ENCODE measurements around the gene SV2B.

Gene SV2B

GRCh38 chr15:91214675-91215590 is 114.9 kb downstream of the SV2B start:
- H3K27ac ChIP-seq (ENCODE audit: low read depth, low read length), result no peak overlapping the region
- no peak overlapping the region for H3K14ac ChIP-seq (ENCODE audit: low read length)
- no peak overlapping the region for H2BK5ac ChIP-seq (ENCODE audit: low read depth, low read length, poor library complexity)
- H3K36me3 ChIP-seq (ENCODE audit: control insufficient read depth in 1 of 2, insufficient read depth in 2 of 2, low read length in 2 of 2), result no peaks in the 10 kb centered on the region
- no peak overlapping the region for H3K4me3 ChIP-seq (ENCODE audit: low read depth, low read length)
- H2AK5ac ChIP-seq (ENCODE audit: low read length), result no peak overlapping the region
- no peak overlapping the region for H4K12ac ChIP-seq (ENCODE audit: low read depth, low read length)
- H4K91ac ChIP-seq (ENCODE audit: low read depth, low read length), result no peak overlapping the region
- WGBS (ENCODE audit: extremely low coverage, insufficient coverage, insufficient read length), result no CpG with 5 or more reads among the region's 11 CpGs
- H2AFZ ChIP-seq (ENCODE audit: insufficient read depth, low read length, poor library complexity), result no peak overlapping the region
- no peak overlapping the region for H3K4me2 ChIP-seq (ENCODE audit: low read length)
- no peaks in the 10 kb centered on the region for H3K9me3 ChIP-seq (ENCODE audit: insufficient read depth, low read depth, low read length)
- no peak overlapping the region for H3K9ac ChIP-seq (ENCODE audit: low read length)
- no peaks in the 10 kb centered on the region for H3K79me2 ChIP-seq (ENCODE audit: control insufficient read depth, insufficient read depth, low read length, poor library complexity)
- H3K23ac ChIP-seq (ENCODE audit: low read length), result no peak overlapping the region
- no peak overlapping the region for H2BK120ac ChIP-seq (ENCODE audit: insufficient read depth, low read length, poor library complexity)
- H3K79me1 ChIP-seq (ENCODE audit: low read length), result no peaks in the 10 kb centered on the region
- no peak overlapping the region for H4K8ac ChIP-seq (ENCODE audit: low read depth, low read length)
- no peaks in the 10 kb centered on the region for H3K4me1 ChIP-seq (ENCODE audit: control insufficient read depth in 1 of 2, insufficient read depth in 2 of 2, low read length in 2 of 2)
- H3K27me3 ChIP-seq (ENCODE audit: insufficient read depth, low read length), result no peaks in the 10 kb centered on the region
- H3K4ac ChIP-seq (ENCODE audit: low read depth, low read length), result no peak overlapping the region
- H2BK12ac ChIP-seq (ENCODE audit: low read length), result no peak overlapping the region
- no peak for DNase-seq
- no peak overlapping the region for H3K18ac ChIP-seq (ENCODE audit: low read length)

GRCh38 chr15:91216000-91216399 is 115.9 kb downstream of the SV2B start:
- Histone ChIP-seq H3K18ac (ENCODE audit: low read length) (no peak overlapping the region), H4K91ac (ENCODE audit: low read depth, low read length) (no peak overlapping the region), H3K23ac (ENCODE audit: low read length) (no peak overlapping the region), H3K4ac (ENCODE audit: low read depth, low read length) (no peak overlapping the region), H2AK5ac (ENCODE audit: low read length) (no peak overlapping the region), H3K4me2 (ENCODE audit: low read length) (no peak overlapping the region), H2AFZ (ENCODE audit: insufficient read depth, low read length, poor library complexity) (no peak overlapping the region), H3K27ac (ENCODE audit: low read depth, low read length) (no peak overlapping the region), H4K12ac (ENCODE audit: low read depth, low read length) (no peak overlapping the region), H3K36me3 (ENCODE audit: control insufficient read depth in 1 of 2, insufficient read depth in 2 of 2, low read length in 2 of 2) (no peaks in the 10 kb centered on the region), H3K4me1 (ENCODE audit: control insufficient read depth in 1 of 2, insufficient read depth in 2 of 2, low read length in 2 of 2) (no peaks in the 10 kb centered on the region), H2BK12ac (ENCODE audit: low read length) (no peak overlapping the region), H2BK5ac (ENCODE audit: low read depth, low read length, poor library complexity) (no peak overlapping the region), H2BK120ac (ENCODE audit: insufficient read depth, low read length, poor library complexity) (no peak overlapping the region), H3K14ac (ENCODE audit: low read length) (no peak overlapping the region), H3K9me3 (ENCODE audit: insufficient read depth, low read depth, low read length) (no peaks in the 10 kb centered on the region), H3K79me1 (ENCODE audit: low read length) (no peaks in the 10 kb centered on the region), H3K9ac (ENCODE audit: low read length) (no peak overlapping the region), H3K27me3 (ENCODE audit: insufficient read depth, low read length) (no peaks in the 10 kb centered on the region), H3K4me3 (ENCODE audit: low read depth, low read length) (no peak overlapping the region), H4K8ac (ENCODE audit: low read depth, low read length) (no peak overlapping the region), H3K79me2 (ENCODE audit: control insufficient read depth, insufficient read depth, low read length, poor library complexity) (no peaks in the 10 kb centered on the region)
- WGBS (ENCODE audit: extremely low coverage, insufficient coverage, insufficient read length), result no CpG with 5 or more reads among the region's 3 CpGs
- no peak for DNase-seq

GRCh38 chr15:91219206-91219605 is 119.1 kb downstream of the SV2B start:
- Histone ChIP-seq H3K18ac (ENCODE audit: low read length) (no peak overlapping the region), H3K4me2 (ENCODE audit: low read length) (no peak overlapping the region), H4K8ac (ENCODE audit: low read depth, low read length) (no peak overlapping the region), H3K79me1 (ENCODE audit: low read length) (no peaks in the 10 kb centered on the region), H2BK5ac (ENCODE audit: low read depth, low read length, poor library complexity) (no peak overlapping the region), H2BK12ac (ENCODE audit: low read length) (no peak overlapping the region), H3K27ac (ENCODE audit: low read depth, low read length) (no peak overlapping the region), H4K91ac (ENCODE audit: low read depth, low read length) (no peak overlapping the region), H2AFZ (ENCODE audit: insufficient read depth, low read length, poor library complexity) (no peak overlapping the region), H3K27me3 (ENCODE audit: insufficient read depth, low read length) (no peaks in the 10 kb centered on the region), H3K36me3 (ENCODE audit: control insufficient read depth in 1 of 2, insufficient read depth in 2 of 2, low read length in 2 of 2) (no peaks in the 10 kb centered on the region), H3K4me1 (ENCODE audit: control insufficient read depth in 1 of 2, insufficient read depth in 2 of 2, low read length in 2 of 2) (no peaks in the 10 kb centered on the region), H4K12ac (ENCODE audit: low read depth, low read length) (no peak overlapping the region), H3K79me2 (ENCODE audit: control insufficient read depth, insufficient read depth, low read length, poor library complexity) (no peaks in the 10 kb centered on the region), H2AK5ac (ENCODE audit: low read length) (no peak overlapping the region), H3K9ac (ENCODE audit: low read length) (no peak overlapping the region), H3K4ac (ENCODE audit: low read depth, low read length) (no peak overlapping the region), H3K23ac (ENCODE audit: low read length) (no peak overlapping the region), H3K4me3 (ENCODE audit: low read depth, low read length) (no peak overlapping the region), H3K9me3 (ENCODE audit: insufficient read depth, low read depth, low read length) (no peaks in the 10 kb centered on the region), H2BK120ac (ENCODE audit: insufficient read depth, low read length, poor library complexity) (no peak overlapping the region), H3K14ac (ENCODE audit: low read length) (no peak overlapping the region)
- no peak for DNase-seq
- no CpG with 5 or more reads among the region's 1 CpG for WGBS (ENCODE audit: extremely low coverage, insufficient coverage, insufficient read length)

- Histone ChIP-seq H2AK5ac (ENCODE audit: low read length) (no peak overlapping the region), H3K14ac (ENCODE audit: low read length) (no peak overlapping the region), H2BK5ac (ENCODE audit: low read depth, low read length, poor library complexity) (no peak overlapping the region), H3K4me3 (ENCODE audit: low read depth, low read length) (no peak overlapping the region), H3K27ac (ENCODE audit: low read depth, low read length) (no peak overlapping the region), H3K23ac (ENCODE audit: low read length) (no peak overlapping the region), H2BK12ac (ENCODE audit: low read length) (no peak overlapping the region), H3K9ac (ENCODE audit: low read length) (no peak overlapping the region), H4K12ac (ENCODE audit: low read depth, low read length) (no peak overlapping the region), H3K4me2 (ENCODE audit: low read length) (no peak overlapping the region), H4K8ac (ENCODE audit: low read depth, low read length) (no peak overlapping the region), H3K9me3 (ENCODE audit: insufficient read depth, low read depth, low read length) (no peaks in the 10 kb centered on the region), H3K36me3 (ENCODE audit: control insufficient read depth in 1 of 2, insufficient read depth in 2 of 2, low read length in 2 of 2) (no peaks in the 10 kb centered on the region), H3K79me1 (ENCODE audit: low read length) (no peaks in the 10 kb centered on the region), H3K79me2 (ENCODE audit: control insufficient read depth, insufficient read depth, low read length, poor library complexity) (no peaks in the 10 kb centered on the region), H2AFZ (ENCODE audit: insufficient read depth, low read length, poor library complexity) (no peak overlapping the region), H3K4ac (ENCODE audit: low read depth, low read length) (no peak overlapping the region), H4K91ac (ENCODE audit: low read depth, low read length) (no peak overlapping the region), H3K4me1 (ENCODE audit: control insufficient read depth in 1 of 2, insufficient read depth in 2 of 2, low read length in 2 of 2) (no peaks in the 10 kb centered on the region), H3K27me3 (ENCODE audit: insufficient read depth, low read length) (no peaks in the 10 kb centered on the region), H3K18ac (ENCODE audit: low read length) (no peak overlapping the region), H2BK120ac (ENCODE audit: insufficient read depth, low read length, poor library complexity) (no peak overlapping the region)
- no CpG with 5 or more reads among the region's 8 CpGs for WGBS (ENCODE audit: extremely low coverage, insufficient coverage, insufficient read length)
- DNase-seq, result no peak
Observed at GRCh38 chr15:91222052-91222451, 122.0 kb downstream of the SV2B start.
